Glomerular endothelial cell (primary cell): Measurements from ENCODE around the gene SLFN13. TPM values are rescaled to one million over a fixed set of nuclear protein-coding genes. Genes with fewer than 3 reads are reported as not detected.
"Not testable (repeated sequence)": the region's sequence is repeated elsewhere in the genome, so short reads cannot be mapped to it uniquely, and the experiment has no call there.

ENCODE experiments used
- DNase-seq: peaks from one replicate; pipeline ENCODE4 v3.0.0-alpha.2; 2011; ENCODE audit warnings: low read depth, low spot score; ENCODE audit errors: extremely low read depth
- total RNA-seq: library from RNA; depleted of rRNA; stranded (reverse); fragments of >200 nt; gene quantifications from 2 replicates; pipeline ENCODE4 v1.2.3, GENCODE V29; 2015

Gene SLFN13, protein sequence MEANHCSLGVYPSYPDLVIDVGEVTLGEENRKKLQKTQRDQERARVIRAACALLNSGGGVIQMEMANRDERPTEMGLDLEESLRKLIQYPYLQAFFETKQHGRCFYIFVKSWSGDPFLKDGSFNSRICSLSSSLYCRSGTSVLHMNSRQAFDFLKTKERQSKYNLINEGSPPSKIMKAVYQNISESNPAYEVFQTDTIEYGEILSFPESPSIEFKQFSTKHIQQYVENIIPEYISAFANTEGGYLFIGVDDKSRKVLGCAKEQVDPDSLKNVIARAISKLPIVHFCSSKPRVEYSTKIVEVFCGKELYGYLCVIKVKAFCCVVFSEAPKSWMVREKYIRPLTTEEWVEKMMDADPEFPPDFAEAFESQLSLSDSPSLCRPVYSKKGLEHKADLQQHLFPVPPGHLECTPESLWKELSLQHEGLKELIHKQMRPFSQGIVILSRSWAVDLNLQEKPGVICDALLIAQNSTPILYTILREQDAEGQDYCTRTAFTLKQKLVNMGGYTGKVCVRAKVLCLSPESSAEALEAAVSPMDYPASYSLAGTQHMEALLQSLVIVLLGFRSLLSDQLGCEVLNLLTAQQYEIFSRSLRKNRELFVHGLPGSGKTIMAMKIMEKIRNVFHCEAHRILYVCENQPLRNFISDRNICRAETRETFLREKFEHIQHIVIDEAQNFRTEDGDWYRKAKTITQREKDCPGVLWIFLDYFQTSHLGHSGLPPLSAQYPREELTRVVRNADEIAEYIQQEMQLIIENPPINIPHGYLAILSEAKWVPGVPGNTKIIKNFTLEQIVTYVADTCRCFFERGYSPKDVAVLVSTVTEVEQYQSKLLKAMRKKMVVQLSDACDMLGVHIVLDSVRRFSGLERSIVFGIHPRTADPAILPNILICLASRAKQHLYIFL
- total RNA-seq, result 0.82 and 1.1 TPM in 2 replicates

DNA sequence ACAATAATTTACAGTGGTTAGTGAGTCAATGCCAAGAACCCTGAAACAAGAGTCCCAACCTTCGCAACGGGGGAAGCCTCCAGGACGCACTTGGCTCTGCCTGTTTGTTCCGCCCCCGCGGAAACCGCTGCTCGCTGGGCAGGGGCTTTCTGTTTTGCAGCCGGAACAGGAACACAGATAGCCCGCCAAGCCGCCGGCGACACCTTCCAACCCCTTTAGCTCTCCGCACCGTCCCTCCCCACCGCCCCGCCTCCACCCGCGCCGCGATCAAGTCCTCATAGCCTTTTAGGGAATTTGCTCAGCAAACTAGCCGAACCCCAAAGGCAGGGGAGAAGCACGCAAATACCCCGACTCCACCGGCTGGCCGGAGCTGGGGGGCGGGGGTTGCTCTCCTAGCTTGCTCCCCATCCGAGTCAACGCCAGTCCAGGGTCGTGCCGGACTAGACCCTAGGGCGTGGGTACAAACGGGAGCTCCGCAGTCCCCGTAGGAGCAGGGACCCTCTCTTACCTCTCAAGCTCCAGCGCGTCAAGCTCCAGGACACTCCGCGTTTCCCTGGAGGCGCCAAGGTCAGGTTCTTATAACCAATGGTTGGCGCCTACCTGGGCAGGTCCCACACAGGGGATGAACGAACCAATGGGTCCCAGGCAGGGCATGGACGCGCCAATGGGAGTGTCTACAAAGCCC lies at the start of gene SLFN13:
Gene SLFN13, minus strand, starts transcription at position 553 of the 685 bp plus-strand sequence. CDS start 3,086 bp downstream, outside the sequence.
- no peak for DNase-seq

DNA sequence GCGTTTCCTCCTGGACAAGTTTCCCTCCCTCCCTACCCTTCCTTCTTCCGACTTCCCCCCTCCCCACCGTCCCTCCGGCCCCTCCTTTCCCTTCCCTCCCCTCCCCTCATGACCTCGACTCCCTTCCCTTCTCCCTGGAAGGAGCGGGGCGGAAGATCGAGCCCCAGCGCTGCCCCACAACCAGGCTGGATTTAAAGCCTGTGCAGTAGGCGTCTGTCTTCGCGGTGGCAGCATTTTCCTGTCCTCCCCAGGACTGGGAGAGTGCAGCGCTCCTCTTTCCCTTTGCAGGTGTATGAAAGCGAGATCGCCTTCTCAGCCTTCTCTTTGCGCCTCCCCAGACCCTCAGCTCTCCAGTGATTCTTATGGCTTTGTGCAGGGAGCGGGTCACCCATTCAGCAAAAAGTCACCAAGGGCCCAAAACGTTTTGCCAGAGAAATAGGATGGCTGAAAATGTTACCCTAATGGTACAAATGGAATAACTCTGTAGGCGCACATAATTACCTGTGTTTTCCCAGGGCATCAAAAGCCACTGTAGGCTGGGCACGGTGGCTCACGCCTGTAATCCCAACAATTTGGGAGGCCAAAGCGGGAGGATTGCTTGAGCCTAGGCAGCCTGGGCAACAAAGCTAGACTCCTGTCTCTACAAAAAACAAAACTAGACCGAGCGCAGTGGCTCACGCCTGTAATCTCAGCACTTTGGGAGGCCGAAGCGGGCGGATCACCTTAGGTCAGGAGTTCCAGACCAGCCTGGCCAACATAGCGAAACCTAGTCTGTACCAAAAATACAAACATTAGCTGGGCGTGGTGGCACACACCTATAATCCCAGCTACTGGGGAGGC lies 48.1 kb upstream of the SLFN13 start:
- no peak for DNase-seq

DNA sequence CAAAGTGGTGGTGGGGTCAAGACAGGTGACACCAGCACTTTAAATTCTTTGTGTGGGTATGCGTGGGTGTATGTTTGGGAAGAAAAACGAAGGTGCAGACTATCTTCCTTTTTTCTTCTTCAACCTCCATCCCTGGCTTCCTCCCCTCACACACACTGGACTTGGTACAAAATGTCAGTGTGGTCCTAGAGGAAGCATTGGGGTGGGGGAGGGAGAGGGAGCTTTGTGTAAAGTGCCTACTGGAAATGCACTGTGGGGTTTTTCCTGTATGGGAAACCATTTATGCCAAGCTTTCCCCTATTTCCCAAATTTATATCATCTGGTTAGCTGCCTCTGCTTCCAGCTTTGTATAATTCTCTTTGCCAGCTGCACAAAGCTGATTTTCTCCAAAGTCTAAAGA lies 44.5 kb upstream of the SLFN13 start:
- no peak for DNase-seq

DNA sequence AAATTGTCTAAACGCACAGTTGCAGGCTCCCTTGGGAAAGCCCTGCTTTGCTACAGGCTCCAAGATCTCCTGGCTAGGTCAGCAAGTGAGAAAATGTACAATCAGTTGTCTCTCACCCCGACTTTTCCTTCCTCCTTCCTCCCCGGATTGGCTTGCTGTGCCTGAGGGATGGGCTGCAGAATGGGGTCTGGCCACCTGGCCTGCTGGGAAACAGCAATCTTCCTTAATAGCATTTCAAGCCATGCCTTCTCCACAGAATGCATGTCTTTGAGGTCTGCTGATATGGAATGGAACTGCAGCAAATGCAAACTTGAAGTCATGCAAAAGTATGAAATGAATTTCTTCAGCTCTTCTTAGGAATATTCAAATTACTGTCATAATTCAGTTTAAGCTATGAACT lies 42.9 kb upstream of the SLFN13 start:
- DNase-seq, result no peak

DNA sequence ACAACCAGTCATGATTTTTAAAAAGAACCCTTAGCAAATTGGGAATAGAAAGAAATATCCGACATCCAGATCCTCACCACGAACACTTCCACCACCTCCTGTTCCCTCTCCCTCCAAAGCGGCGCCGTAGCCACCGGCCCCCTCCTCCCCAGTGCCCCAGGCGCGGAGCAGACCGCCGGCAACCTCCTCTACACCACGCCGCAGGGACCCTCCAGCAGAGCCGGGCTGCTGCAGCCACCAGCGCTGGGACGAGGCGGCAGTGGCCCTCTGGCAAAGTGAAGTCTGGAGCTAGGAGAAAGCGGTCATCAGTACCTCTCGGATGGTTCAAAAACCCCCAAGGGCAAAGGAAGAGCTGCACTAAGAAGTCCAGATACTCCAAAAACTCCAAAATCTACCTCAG lies 41.4 kb upstream of the SLFN13 start:
- DNase-seq, result no peak

DNA sequence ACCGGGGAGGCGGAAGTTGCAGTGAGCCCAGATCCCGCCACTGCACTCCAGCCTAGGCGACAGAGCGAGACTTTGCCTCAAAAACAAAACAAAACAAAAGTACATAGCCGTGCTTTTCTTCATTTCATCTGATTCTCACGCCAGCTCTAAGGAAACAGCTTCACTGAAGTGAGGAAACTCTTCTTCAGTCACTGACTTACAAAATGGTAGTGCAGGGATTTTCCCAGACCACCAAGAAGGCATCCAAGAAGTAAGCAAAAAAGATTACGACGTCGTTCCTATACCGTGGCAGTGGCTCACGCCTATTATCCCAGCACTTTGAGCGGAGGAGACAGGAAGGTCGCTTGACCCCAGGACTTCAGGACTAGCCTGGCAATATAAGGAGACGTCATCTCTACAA lies 40.4 kb upstream of the SLFN13 start:
- no peak for DNase-seq

DNA sequence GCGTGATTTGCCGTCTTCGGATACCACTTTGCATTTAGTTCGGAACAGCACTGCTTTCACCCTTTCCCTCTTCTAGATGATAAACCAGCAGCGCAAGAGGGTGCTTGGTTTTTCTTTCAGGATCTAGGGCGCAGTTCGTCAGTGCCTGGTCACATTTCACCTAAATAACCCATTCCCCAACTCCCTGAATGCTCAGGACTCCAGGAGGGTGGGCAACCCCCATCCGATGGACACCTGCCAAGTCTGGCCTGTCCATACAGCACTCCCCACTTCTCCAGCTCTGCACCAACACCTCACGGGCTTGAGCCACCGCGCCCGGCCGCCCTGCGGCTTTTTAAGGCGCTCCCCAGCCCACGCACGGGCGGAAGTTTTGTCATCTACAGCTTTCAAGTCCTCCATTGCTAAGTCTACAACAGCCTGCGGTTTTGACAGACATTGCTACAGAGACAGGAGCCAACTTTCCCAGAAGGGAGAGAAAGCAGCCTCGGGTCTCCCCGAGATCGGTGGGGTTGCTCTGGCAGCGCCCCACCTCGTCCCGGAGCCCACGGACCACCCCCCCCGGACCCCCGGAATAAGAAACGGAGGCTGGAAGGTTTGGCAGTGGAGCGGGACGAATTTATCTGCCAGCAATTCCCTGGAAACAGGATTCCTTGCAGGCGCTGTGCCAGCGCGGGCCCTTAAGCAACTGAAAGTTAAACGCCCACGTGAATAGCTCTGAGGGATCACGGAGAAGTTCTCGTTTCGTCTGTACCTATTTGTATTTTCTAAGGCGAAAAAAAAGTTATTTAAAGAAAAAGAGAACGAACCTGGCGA lies 38.6 kb upstream of the SLFN13 start:
- DNase-seq, result no peak

DNA sequence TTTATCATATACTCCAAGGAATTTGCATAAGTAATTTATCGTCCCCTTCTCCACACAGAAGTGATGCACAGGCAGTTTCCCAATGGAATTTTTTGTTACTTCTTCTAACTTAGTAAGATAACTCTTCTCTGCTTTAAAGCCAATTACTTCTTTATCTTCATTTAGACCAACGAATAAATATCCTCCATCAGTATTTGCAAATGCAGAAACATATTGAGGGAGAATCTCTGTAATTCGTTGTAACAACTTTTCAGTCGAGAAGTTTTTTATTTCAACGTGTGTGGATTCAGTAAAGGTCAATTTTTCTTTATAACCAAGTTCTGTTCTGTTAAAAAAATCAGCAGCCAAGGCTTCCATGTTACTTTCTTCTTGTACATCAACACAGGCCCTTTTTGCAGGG lies 30.7 kb upstream of the SLFN13 start:
- DNase-seq, result no peak

DNA sequence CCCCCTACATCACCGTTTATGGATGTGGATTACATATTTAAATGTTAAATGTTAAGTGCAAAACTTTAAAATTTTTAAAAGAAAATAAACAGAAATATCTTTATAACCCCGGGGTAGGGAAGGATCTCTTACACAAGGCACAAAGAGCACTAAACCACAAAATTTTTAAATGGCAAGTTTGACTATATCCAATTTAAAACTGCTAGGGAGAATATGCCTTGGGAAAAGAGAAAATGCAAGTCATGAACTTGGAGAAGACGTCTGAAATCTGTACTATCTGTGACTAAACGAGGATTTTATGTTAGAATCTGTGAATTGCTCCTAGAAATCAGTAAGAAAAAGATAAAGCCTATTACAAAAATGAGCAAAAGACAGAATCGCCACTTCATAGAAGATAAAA lies 28.7 kb upstream of the SLFN13 start:
- DNase-seq, result no peak

DNA sequence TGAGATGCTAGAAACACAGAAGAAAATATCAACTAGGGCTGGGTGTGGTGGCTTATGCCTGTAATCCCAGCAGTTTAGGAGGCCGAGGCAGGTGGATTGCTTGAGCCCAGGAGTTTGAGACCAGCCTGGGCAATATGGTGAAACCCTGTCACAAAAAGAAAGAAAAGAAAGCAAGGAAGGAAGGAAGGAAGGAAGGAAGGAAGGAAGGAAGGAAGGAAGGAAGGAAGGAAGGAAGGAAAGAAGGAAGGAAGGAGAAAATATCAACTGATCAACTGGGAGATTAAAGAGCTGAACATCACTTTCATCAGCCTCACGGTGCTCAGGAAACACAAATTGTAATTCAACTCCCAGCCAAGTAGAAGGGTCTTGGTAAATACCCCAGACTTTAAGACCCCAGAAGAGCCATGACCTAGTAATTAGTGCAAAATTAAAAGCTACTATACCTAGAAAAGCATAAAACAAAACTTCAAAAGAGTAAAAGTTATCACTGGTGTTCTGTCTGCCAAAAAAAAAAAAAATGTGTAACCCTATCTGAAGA lies 27.8 kb upstream of the SLFN13 start:
- DNase-seq, result no peak

DNA sequence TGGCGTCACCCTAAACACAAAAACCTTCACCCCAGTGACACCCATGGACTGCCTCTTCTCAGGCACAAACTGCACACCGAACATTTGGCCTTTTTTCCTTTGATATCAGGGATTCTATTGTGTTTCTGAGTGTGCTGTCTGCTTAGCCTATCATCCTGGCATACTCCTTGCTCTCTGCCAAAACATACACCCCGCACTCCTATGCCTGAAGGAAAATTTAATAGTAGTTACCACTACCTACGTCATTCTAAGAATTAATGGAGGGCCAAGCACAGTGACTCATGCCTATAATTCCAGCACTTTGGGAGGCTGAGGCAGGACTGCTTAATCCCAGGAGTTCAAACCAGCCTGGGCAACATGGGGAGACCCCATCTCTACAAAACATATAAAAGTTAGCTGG lies 19.9 kb upstream of the SLFN13 start:
- no peak for DNase-seq

DNA sequence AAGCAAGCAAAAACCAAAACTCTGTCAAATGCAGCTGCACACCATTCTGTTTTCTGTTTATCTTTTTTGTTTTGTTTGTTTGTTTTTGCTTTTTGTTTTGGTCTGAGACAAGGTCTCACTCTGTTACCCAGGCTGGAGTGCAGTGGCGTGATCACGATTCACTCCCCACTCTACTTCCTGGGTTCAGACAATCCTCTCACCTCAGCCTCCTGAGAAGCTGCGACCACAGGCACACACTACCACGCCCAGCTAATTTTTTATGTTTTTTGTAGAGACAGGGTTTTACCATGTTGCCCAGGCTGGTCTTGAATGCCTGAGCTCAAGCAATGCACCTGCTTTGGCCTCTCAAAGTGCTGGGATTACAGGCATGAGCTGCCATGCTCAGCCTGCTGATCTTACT lies 19.3 kb upstream of the SLFN13 start:
- no peak for DNase-seq

DNA sequence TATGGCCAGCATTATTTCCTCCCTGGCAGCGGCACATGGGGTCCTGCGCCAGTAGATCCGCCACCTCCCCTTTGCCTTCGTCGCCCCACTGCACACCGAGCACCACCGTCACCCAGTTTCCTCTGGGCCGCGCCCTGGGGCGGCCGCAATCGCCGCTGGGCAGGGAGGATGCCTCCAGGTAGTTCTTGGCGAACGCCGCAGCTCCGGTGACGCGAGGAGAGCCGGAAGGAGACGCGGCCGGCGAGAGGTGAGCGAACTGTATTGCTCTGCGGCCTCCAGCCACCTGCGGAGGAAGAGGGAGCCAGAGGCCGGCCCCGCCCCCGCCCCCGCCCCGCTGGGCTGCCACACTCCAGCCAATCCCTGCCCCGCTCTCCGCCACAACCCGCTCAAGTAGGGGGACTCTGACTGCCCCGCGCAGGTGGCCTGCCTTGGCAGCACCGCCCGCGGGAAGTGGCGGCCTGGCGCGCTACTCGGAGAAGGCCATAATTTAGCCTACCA lies 11.8 kb upstream of the SLFN13 start:
- no peak for DNase-seq

DNA sequence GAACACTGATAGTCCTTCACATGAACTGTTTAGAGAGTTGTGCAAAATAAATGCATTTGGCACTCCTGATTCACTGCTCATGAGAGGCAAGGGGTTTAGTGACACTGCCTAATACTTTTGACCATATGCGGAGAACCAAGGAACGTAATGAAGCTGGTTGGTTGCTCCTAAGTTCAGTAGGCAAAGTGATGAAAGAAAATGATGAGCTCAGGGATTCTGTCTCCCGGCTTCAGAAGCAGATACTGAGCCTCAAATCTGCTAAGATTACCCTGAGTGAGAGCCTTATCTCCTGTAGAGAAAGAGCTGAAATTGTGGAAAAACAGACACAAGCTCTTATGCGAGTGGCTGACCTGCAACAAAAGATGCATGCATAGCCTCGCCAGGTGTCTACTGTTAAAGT lies 5.5 kb upstream of the SLFN13 start:
- not testable (repeated sequence) for DNase-seq

DNA sequence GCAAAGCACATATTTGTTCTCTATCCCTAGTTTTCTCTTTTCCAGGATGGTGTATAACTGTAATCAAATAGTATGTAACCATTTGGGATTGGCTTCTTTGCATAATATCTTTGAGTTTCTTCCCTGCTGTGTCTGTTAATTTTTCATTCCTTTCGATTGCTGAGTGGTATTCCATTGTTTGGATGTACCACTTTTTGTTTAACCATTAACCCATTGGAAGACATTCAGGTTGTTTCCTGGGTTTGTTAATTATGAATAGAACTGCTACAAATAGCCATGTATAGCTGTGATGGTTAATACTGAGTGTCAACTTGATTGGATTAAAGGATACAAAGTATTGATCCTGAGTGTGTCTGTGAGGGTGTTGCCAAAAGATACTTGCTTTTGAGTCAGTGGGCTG lies 4.6 kb upstream of the SLFN13 start:
- no peak for DNase-seq

DNA sequence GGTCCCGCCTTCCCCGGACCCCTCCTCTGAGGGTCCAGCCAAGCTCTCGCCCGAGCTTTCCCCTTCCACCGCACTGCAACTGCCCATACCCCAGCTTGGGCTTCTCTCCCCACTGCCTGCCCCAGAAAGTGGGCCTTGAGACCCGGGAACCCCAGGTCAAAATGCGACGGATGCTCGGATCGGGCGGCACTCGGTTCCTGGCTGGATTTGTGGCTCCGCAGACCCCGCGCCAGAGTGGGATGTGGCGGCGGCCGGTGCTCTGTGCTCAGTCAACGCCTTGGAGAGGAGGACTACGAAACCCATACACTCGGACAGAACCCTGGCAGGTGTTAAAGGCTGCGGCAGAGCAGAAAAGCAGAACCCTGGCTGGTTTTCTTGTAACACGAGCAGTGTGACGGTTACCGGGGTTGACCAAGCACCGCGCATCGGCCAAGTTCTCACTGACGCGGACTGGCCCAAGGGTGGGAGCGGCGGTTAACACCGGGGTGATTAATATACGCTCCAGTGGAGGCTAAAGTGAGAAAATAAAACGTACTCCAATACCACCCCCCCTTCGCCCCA lies 885 bp upstream of the SLFN13 start:
- no peak for DNase-seq

DNA sequence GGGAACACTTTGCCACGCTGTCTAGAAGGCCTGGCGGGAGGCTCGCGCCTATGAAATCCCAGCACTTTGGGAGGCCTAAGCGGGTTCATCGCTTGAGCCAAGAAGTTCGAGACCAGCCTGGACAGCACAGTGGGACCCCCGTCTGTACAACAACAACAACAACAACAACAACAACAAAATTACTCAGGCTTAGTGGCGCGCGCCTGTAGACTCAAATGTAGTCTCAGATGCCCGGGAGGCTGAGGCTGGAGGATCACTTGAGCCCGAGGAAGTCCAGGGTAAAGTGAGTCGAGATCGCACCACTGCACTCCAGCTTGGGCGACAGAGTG lies 297 bp upstream of the SLFN13 start:
- no peak for DNase-seq

DNA sequence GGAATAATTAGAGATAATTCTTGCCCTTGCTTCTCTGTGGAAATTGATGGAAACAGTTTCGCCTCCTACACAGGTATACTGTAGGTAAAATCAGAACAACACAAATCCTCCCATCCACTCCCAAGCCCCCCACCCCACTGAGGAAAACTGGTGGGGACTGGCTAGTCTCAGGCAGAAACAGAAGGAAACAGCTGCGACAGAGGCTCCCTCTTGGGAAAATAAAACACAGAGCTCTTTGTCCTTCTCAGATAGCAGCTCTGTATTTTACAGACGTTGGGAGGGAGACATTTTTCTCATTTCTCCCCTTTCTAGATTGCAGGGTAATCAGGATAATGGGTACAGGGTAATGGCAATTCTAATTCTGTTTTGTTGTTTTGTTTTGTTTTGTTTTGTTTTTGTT lies 1.1 kb downstream of the SLFN13 start:
- DNase-seq, result no peak

DNA sequence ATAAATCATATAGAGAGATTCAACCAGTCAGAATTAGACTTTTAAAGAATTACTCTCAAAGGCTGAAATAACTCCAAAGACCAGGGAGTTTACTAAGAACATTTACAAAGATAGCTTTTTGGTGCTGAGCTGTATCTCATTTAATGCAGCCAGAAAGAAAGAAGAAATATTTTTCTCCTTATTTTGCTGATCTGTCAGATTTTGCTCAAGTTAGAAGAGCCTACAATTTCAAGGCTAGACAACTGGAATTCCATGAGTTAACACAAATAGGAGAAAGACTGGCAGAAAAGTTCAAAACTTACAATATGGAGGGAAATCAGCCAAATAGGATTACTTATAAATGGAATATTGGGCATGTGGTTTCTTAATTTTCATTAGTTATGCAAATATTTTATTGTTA lies 10.1 kb downstream of the SLFN13 start:
- DNase-seq, result no peak
